Aorta (tissue), 5 donors: Measurements from ENCODE around the gene NXPH1. TPM values are rescaled to one million over a fixed set of nuclear protein-coding genes. Genes with fewer than 3 reads are reported as not detected.

ENCODE experiments used
- ATAC-seq: fragments of 200-7000 bp; cut with Tn5 transposase; one replicate; pipeline ENCODE4 v1.9.1; 2022; ENCODE audit warnings: moderate library complexity; ENCODE audit not compliant: low FRiP score
- DNase-seq, 2 donors: peaks; one replicate each; pipeline ENCODE4 v3.0.0-alpha.2; 2020
- H3K27ac ChIP-seq, 2 donors: one replicate each; pipeline ENCODE4 v1.5.1; 2013; ENCODE audit warnings: low read length in 2 of 2, mild to moderate bottlenecking in 2 of 2, moderate library complexity in 2 of 2, control low read depth in 1 of 2, inconsistent platforms in 1 of 2, low read depth in 1 of 2
- H3K27me3 ChIP-seq, 2 donors: one replicate each; pipeline ENCODE4 v1.6.1; 2013; ENCODE audit warnings: control low read depth in 1 of 2, low read length in 1 of 2, mild to moderate bottlenecking in 1 of 2, moderate library complexity in 1 of 2; ENCODE audit not compliant: insufficient read depth in 2 of 2, control insufficient read depth in 1 of 2
- H3K36me3 ChIP-seq, 2 donors: one replicate each; pipeline ENCODE4 v1.6.1; 2013; ENCODE audit warnings: control low read depth in 1 of 2, low read length in 1 of 2, mild to moderate bottlenecking in 1 of 2; ENCODE audit not compliant: insufficient read depth in 2 of 2, control insufficient read depth in 1 of 2
- H3K4me1 ChIP-seq, 2 donors: one replicate each; pipeline ENCODE4 v1.6.1; 2013; ENCODE audit warnings: low read length in 2 of 2, control low read depth in 1 of 2, mild to moderate bottlenecking in 1 of 2, moderate library complexity in 1 of 2; ENCODE audit not compliant: insufficient read depth in 2 of 2, control insufficient read depth in 1 of 2
- H3K4me3 ChIP-seq, 2 donors: one replicate each; pipeline ENCODE4 v1.5.1; 2013; ENCODE audit warnings: low read length in 2 of 2, control low read depth in 1 of 2, mild to moderate bottlenecking in 1 of 2
- H3K9me3 ChIP-seq: one replicate; pipeline ENCODE4 v1.6.1; 2013; ENCODE audit warnings: mild to moderate bottlenecking, low read length; ENCODE audit not compliant: control insufficient read depth
- WGBS, 2 donors: extraction: QIAGEN DNeasy Blood & Tissue Kit; methylation state at CpG; one replicate each; pipeline ENCODE4 v1.1.7; 2013; 5-methylcytosine and 5-hydroxymethylcytosine counted together
- intact Hi-C, 2 donors: fragments of 100-400 bp; cut with DNase I; formaldehyde crosslinking; loops; one replicate each; pipeline versions ENCODE4 v1.14.2 to v1.15.0; 2022
- polyA plus RNA-seq, 2 donors: library from polyadenylated mRNA; stranded (reverse); fragments of 200-250 nt; gene quantifications; one replicate each; pipeline ENCODE4 v1.2.3, GENCODE V29; 2013
- total RNA-seq, 2 donors: library from RNA; stranded (reverse); fragmentation: NEBNext Ultra II Directional; extraction: Animal tissue kit (Norgen Biotek cat#: 25700); gene quantifications; one replicate each; pipeline ENCODE4 v1.2.1, GENCODE V29; 2021
- donor health status: healthy with polysubstance abuse.
- donor health status: Bipolar disorder and iron deficiency.
- donor health status: DM: no; HTN: no; CAD: no.
- donor health status: DM: no; HTN: no; CAD: no.
- donor health status: DM: yes; HTN: yes; CAD: no.

NXPH1 gene
- total and polyA plus RNA-seq, 4 donors, result not detected

- intact Hi-C loops, result no loop called here
- no peak overlapping the region for H3K27ac ChIP-seq
- no peaks in the 10 kb centered on the region for H3K9me3 ChIP-seq
- H3K36me3 ChIP-seq, result no peaks in the 10 kb centered on the region
- 44 to 45% methylated on average over 5 of the region's 5 CpGs for WGBS, 2 donors
- DNase-seq, result no peak
- no peak for ATAC-seq
- no peak overlapping the region for H3K4me3 ChIP-seq
- H3K4me1 ChIP-seq, result no peaks in the 10 kb centered on the region
- peaks cover 0 to 1% of the 10 kb centered on the region in 2 donors for H3K27me3 ChIP-seq
These were observed 181.6 kb downstream of the NXPH1 start for GRCh38 chr7:8615019-8615418.

- ATAC-seq, result no peak
- Histone ChIP-seq H3K27me3 (peaks cover 0 to 1% of the 10 kb centered on the region in 2 donors), H3K4me3 (no peak overlapping the region), H3K27ac (no peak overlapping the region), H3K9me3 (no peaks in the 10 kb centered on the region), H3K36me3 (no peaks in the 10 kb centered on the region), H3K4me1 (no peaks in the 10 kb centered on the region)
- intact Hi-C loops, result no loop called here
- DNase-seq, result no peak
- WGBS, 2 donors, result 65 to 68% methylated on average over 1 of the region's 1 CpG
These were observed 185.1 kb downstream of the NXPH1 start for GRCh38 chr7:8618441-8619070.

DNA sequence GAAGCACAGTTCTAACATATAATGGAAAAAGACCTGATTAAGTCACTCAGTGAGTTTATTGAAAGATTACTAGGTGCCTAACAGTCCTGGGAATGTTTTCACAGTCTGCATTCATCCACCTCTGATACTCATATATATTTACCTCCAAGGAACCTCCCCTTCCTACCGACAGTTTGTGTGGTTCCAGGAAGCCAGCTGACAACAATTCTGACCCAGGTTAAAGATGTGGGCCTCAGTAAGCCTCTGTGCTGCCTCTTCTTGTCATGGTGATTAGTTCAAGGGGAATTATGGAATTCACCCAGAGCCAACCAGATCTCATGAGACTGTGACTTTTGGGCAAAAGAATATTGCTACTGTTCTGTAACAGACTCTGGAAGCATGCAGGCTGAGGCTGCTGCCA lies 186.8 kb downstream of the NXPH1 start:
- WGBS, 2 donors, result 17 to 30% methylated on average over 1 of the region's 1 CpG

DNA sequence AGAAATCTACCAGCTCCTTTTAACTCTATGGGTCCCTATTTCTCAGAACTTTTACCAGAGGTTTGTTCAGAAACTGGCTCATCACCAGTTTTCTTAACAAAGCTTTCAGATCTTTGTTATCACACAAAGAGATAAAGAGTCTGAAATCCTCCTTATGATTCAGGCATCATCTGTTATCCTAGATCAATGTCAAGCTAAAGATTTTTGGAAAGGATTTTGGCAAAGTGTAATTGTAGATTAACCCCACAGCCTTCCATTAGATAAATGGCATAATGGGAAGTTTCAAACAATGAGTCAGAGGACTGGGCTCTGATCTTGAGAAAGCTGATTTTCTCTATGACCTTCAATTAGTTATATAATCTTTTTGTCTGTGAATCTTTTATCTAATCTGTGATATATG lies 192.2 kb downstream of the NXPH1 start:
- H3K4me3 ChIP-seq, result no peak overlapping the region
- DNase-seq (no peak), ATAC-seq (no peak)
- no peaks in the 10 kb centered on the region for H3K9me3 ChIP-seq
- no peaks in the 10 kb centered on the region for H3K27me3 ChIP-seq
- no peaks in the 10 kb centered on the region for H3K36me3 ChIP-seq
- intact Hi-C loops, result no loop called here
- no peak overlapping the region for H3K27ac ChIP-seq
- H3K4me1 ChIP-seq, result no peaks in the 10 kb centered on the region

More for the DNA sequence above, 186.8 kb downstream of the NXPH1 start:
- intact Hi-C loops, result no loop called here
- H3K9me3 ChIP-seq, result no peaks in the 10 kb centered on the region
- peaks cover 0 to 1% of the 10 kb centered on the region in 2 donors for H3K27me3 ChIP-seq
- H3K36me3 ChIP-seq, result no peaks in the 10 kb centered on the region
- DNase-seq (no peak), ATAC-seq (no peak)
- H3K27ac ChIP-seq, result no peak overlapping the region
- no peaks in the 10 kb centered on the region for H3K4me1 ChIP-seq
- no peak overlapping the region for H3K4me3 ChIP-seq

- H3K27ac ChIP-seq, result no peak overlapping the region
- ATAC-seq (no peak), DNase-seq (no peak)
- 39 to 41% methylated on average over 2 of the region's 2 CpGs for WGBS, 2 donors
- no peaks in the 10 kb centered on the region for H3K36me3 ChIP-seq
- no peak overlapping the region for H3K4me3 ChIP-seq
- H3K27me3 ChIP-seq, result no peaks in the 10 kb centered on the region
- no peaks in the 10 kb centered on the region for H3K4me1 ChIP-seq
- H3K9me3 ChIP-seq, result no peaks in the 10 kb centered on the region
- intact Hi-C loops, result no loop called here
These were observed 193.9 kb downstream of the NXPH1 start for GRCh38 chr7:8627325-8627724.

DNA sequence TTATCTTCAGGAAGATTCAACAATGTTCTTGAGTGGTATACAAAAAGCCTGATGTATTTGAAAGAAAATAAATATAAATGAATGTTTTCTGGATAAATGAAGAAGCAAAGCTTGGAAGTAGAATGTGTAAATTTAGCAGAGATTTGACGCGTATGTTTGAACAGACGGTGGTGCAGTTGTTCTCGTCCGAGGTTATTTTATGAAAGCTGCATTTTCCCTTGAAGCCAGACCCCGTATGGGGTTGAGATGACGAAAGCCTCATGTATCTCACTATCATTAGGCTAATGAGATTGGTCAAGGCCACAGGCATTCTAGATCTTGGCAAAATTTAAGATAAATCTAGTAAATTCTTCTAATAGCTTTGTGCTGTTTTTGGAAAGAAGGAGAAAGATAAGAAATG lies 195.2 kb downstream of the NXPH1 start:
- ATAC-seq (no peak), DNase-seq (no peak)
- Histone ChIP-seq H3K27ac (no peak overlapping the region), H3K9me3 (no peaks in the 10 kb centered on the region), H3K4me1 (no peaks in the 10 kb centered on the region), H3K36me3 (no peaks in the 10 kb centered on the region), H3K4me3 (no peak overlapping the region), H3K27me3 (no peaks in the 10 kb centered on the region)
- intact Hi-C loops, result no loop called here
- 49 to 53% methylated on average over 7 of the region's 7 CpGs for WGBS, 2 donors

- no peak overlapping the region for H3K27ac ChIP-seq
- H3K4me1 ChIP-seq, result no peaks in the 10 kb centered on the region
- DNase-seq (no peak), ATAC-seq (no peak)
- no peaks in the 10 kb centered on the region for H3K36me3 ChIP-seq
- H3K4me3 ChIP-seq, result no peak overlapping the region
- intact Hi-C loops, result no loop called here
- H3K9me3 ChIP-seq, result no peaks in the 10 kb centered on the region
- 26 to 37% methylated on average over 3 of the region's 3 CpGs for WGBS, 2 donors
- H3K27me3 ChIP-seq, result no peaks in the 10 kb centered on the region
These were observed 196.1 kb downstream of the NXPH1 start for GRCh38 chr7:8629504-8629903.

DNA sequence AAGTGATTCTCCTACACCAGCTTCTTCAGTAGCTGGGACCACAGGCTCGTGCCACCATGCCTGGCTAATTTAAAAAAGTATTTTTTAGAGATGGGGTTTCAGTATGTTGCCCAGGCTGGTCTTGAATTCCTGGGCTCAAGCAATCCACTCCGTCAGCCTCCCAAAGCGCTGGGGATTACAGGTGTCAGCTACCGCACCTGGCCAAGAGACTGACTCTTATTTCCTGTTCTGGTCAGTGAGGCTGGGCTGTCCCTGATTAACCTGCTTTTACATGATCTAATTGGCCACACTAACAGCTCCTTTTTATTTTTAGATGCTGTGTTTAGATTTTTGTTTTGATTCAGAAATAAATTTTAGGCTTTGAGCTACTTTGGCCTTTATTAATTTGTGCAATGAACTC lies 203.9 kb downstream of the NXPH1 start:
- no peaks in the 10 kb centered on the region for H3K27me3 ChIP-seq
- H3K4me3 ChIP-seq, result no peak overlapping the region
- no peak overlapping the region for H3K27ac ChIP-seq
- intact Hi-C loops, result no loop called here
- H3K36me3 ChIP-seq, result no peaks in the 10 kb centered on the region
- 83 to 89% methylated on average over 4 of the region's 4 CpGs for WGBS, 2 donors
- H3K4me1 ChIP-seq, result no peaks in the 10 kb centered on the region
- ATAC-seq, result no peak
- H3K9me3 ChIP-seq, result peaks cover 2% of the 10 kb centered on the region
- DNase-seq, result no peak

- Histone ChIP-seq H3K9me3 (peaks cover 2% of the 10 kb centered on the region), H3K4me1 (no peaks in the 10 kb centered on the region), H3K4me3 (no peak overlapping the region), H3K36me3 (no peaks in the 10 kb centered on the region), H3K27ac (no peak overlapping the region), H3K27me3 (no peaks in the 10 kb centered on the region)
- ATAC-seq, result no peak
- 22 to 44% methylated on average over 7 of the region's 7 CpGs for whole genome bisulfite sequencing, 2 donors
- intact Hi-C loops, result no loop called here
- DNase-seq, result no peak
These were observed 204.7 kb downstream of the NXPH1 start for GRCh38 chr7:8638076-8638475.
